PFSK-1 (cell line): ENCODE measurements around the gene DALRD3. TPM values are rescaled to one million over a fixed set of nuclear protein-coding genes. Genes with fewer than 3 reads are reported as not detected.

ENCODE experiments used
- FOXP2 ChIP-seq: optimal IDR thresholded peaks from 2 replicates; pipeline ENCODE3; 2011; ENCODE audit warnings: borderline replicate concordance, control low read depth, inconsistent platforms; ENCODE audit not compliant: insufficient read depth; ENCODE audit errors: extremely low read length, extremely low read depth
- POLR2AphosphoS5 ChIP-seq: IDR thresholded peaks from 2 replicates; pipeline ENCODE4 v1.6.1; 2012; ENCODE audit warnings: low read depth, mild to moderate bottlenecking, control low read depth, low read length, moderate library complexity
- SIN3A ChIP-seq: IDR thresholded peaks from 2 replicates; pipeline ENCODE4 v1.6.1; 2012; ENCODE audit warnings: mild to moderate bottlenecking, low read length, moderate library complexity, borderline replicate concordance; ENCODE audit not compliant: insufficient read depth
- TAF1 ChIP-seq: IDR thresholded peaks from 2 replicates; pipeline ENCODE4 v1.6.1; 2012; ENCODE audit warnings: low read length, control low read depth, borderline replicate concordance; ENCODE audit not compliant: insufficient read depth
- polyA plus RNA-seq: library from polyadenylated mRNA; unstranded; fragments of >200 nt; gene quantifications from one replicate; pipeline ENCODE4 v1.2.1, GENCODE V29; 2012; ENCODE audit warnings: low read depth, missing spikeins; ENCODE audit not compliant: insufficient read length
- TF ChIP-seq, protein P1 (sequence below), 2 experiments: IDR thresholded peaks; 2 replicates each; pipeline versions ENCODE4 v1.6.1 to v1.8.0; 2011 to 2012; ENCODE audit warnings: low read depth in 2 of 2, low read length in 2 of 2, control low read depth in 1 of 2, inconsistent platforms in 1 of 2, mild to moderate bottlenecking in 1 of 2, moderate library complexity in 1 of 2; ENCODE audit not compliant: insufficient read depth in 1 of 2

Gene DALRD3, protein sequence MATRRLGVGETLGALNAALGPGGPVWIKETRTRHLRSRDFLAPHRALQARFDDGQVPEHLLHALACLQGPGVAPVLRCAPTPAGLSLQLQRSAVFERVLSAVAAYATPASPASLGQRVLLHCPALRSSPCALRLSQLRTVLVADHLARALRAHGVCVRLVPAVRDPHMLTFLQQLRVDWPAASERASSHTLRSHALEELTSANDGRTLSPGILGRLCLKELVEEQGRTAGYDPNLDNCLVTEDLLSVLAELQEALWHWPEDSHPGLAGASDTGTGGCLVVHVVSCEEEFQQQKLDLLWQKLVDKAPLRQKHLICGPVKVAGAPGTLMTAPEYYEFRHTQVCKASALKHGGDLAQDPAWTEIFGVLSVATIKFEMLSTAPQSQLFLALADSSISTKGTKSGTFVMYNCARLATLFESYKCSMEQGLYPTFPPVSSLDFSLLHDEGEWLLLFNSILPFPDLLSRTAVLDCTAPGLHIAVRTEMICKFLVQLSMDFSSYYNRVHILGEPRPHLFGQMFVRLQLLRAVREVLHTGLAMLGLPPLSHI
- 36.1 TPM for polyA plus RNA-seq

GRCh38 chr3:49017971-49018706, at the start of gene DALRD3:
Gene DALRD3 (minus strand): TSS chr3:49018580. CDS start chr3:49018564, 16 bp downstream.
- TF ChIP-seq POLR2AphosphoS5 (peak; percentile 36), FOXP2 (no peak), TAF1 (no peak)

- TF ChIP-seq TAF1 (no peak), SIN3A (no peak), FOXP2 (no peak), POLR2AphosphoS5 (no peak)
- TF ChIP-seq, protein P1, sequence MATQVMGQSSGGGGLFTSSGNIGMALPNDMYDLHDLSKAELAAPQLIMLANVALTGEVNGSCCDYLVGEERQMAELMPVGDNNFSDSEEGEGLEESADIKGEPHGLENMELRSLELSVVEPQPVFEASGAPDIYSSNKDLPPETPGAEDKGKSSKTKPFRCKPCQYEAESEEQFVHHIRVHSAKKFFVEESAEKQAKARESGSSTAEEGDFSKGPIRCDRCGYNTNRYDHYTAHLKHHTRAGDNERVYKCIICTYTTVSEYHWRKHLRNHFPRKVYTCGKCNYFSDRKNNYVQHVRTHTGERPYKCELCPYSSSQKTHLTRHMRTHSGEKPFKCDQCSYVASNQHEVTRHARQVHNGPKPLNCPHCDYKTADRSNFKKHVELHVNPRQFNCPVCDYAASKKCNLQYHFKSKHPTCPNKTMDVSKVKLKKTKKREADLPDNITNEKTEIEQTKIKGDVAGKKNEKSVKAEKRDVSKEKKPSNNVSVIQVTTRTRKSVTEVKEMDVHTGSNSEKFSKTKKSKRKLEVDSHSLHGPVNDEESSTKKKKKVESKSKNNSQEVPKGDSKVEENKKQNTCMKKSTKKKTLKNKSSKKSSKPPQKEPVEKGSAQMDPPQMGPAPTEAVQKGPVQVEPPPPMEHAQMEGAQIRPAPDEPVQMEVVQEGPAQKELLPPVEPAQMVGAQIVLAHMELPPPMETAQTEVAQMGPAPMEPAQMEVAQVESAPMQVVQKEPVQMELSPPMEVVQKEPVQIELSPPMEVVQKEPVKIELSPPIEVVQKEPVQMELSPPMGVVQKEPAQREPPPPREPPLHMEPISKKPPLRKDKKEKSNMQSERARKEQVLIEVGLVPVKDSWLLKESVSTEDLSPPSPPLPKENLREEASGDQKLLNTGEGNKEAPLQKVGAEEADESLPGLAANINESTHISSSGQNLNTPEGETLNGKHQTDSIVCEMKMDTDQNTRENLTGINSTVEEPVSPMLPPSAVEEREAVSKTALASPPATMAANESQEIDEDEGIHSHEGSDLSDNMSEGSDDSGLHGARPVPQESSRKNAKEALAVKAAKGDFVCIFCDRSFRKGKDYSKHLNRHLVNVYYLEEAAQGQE (IDR thresholded peaks at IDR 0.05; ENCODE audit: insufficient read depth in 1 of 2, low read depth in 2 of 2, low read length in 2 of 2) = no peak
These were observed 39.6 kb upstream of the DALRD3 start for GRCh38 chr3:49058011-49058410.

DNA sequence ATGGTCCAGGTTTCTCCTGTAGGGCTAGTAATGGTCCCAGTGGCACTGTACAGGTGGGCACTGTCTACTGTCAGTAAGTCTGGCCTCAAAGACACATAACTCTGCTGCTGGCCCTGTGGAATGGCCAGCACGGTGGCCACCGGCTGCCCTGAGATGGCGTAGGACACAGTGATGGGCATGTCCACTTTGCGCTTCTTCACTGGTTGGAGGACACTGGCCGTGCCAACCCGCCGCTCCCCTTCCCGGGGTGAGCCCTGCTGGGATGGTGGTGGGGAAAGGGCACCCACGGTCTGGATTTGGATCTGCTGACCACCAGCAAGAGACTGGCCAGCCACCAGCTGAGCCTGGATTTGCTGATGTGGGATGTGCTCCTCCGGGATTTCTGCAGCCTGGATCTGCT, 38.9 kb upstream of the DALRD3 start:
- TF ChIP-seq FOXP2 (no peak), TAF1 (no peak), SIN3A (no peak), POLR2AphosphoS5 (no peak)
- TF ChIP-seq, protein P1 (IDR thresholded peaks at IDR 0.05; ENCODE audit: insufficient read depth in 1 of 2, low read depth in 2 of 2, low read length in 2 of 2) = no peak

GRCh38 chr3:49054344-49054862, 36.0 kb upstream of the DALRD3 start:
- TF ChIP-seq SIN3A = no peak
- TF ChIP-seq FOXP2 = no peak
- TF ChIP-seq, protein P1 (IDR thresholded peaks at IDR 0.05; ENCODE audit: insufficient read depth in 1 of 2, low read depth in 2 of 2, low read length in 2 of 2) = no peak
- no peak for TF ChIP-seq TAF1
- no peak for TF ChIP-seq POLR2AphosphoS5

GRCh38 chr3:49053543-49053942, 35.2 kb upstream of the DALRD3 start:
- no peak for TF ChIP-seq TAF1
- TF ChIP-seq FOXP2 = no peak
- TF ChIP-seq, protein P1 (IDR thresholded peaks at IDR 0.05; ENCODE audit: insufficient read depth in 1 of 2, low read depth in 2 of 2, low read length in 2 of 2) = no peak
- TF ChIP-seq SIN3A = no peak
- TF ChIP-seq POLR2AphosphoS5 = no peak
